ENCODE data around the gene TIPARP. TPM values are rescaled to one million over a fixed set of nuclear protein-coding genes. Genes with fewer than 3 reads are reported as not detected.
"Not testable (repeated sequence)": the region's sequence is repeated elsewhere in the genome, so short reads cannot be mapped to it uniquely, and the experiment has no call there.

TIPARP gene
- total RNA-seq, 6 experiments from 2014 or later: 10.2 to 19.5 (median 16.4) TPM

- Histone ChIP-seq H3K4me1 (no peaks in the 10 kb centered on the region), H3K27ac (no peak overlapping the region), H3K4me3 (no peak overlapping the region), H3K36me3 (no peaks in the 10 kb centered on the region), H3K27me3 (no peaks in the 10 kb centered on the region), H3K9me3 (no peaks in the 10 kb centered on the region)
- ATAC-seq (peak in 2 of 4 donors; percentile 48 to 57), DNase-seq (no peak)
- WGBS (ENCODE audit: insufficient coverage, low coverage, low lambda C conversion rate, missing lambda C conversion rate): 45% methylated on average over 6 of the region's 6 CpGs
- intact Hi-C loops (cut with DNase I): no loop called here
- TF ChIP-seq POLR2A (IDR thresholded peaks at IDR 0.05) (no peak), CTCF (IDR thresholded peaks at IDR 0.05) (no peak)
These were observed 30.5 kb upstream of the TIPARP start for GRCh38 chr3:156643729-156644389.

GRCh38 chr3:156644958-156645357 lies 29.4 kb upstream of the TIPARP start:
- H3K4me3 ChIP-seq: no peak overlapping the region
- H3K27ac ChIP-seq: no peak overlapping the region
- intact Hi-C loops (cut with DNase I): no loop called here
- no peaks in the 10 kb centered on the region for H3K36me3 ChIP-seq
- no peak for TF ChIP-seq POLR2A (IDR thresholded peaks at IDR 0.05)
- TF ChIP-seq CTCF (IDR thresholded peaks at IDR 0.05): no peak
- H3K4me1 ChIP-seq: no peaks in the 10 kb centered on the region
- DNase-seq (no peak), ATAC-seq (no peak)
- H3K27me3 ChIP-seq: no peaks in the 10 kb centered on the region
- no peaks in the 10 kb centered on the region for H3K9me3 ChIP-seq

GRCh38 chr3:156646958-156647357 lies 27.4 kb upstream of the TIPARP start:
- no peak for ATAC-seq
- no peak for TF ChIP-seq POLR2A (IDR thresholded peaks at IDR 0.05)
- no peak for TF ChIP-seq CTCF (IDR thresholded peaks at IDR 0.05)
- intact Hi-C loops (cut with DNase I): no loop called here

DNA sequence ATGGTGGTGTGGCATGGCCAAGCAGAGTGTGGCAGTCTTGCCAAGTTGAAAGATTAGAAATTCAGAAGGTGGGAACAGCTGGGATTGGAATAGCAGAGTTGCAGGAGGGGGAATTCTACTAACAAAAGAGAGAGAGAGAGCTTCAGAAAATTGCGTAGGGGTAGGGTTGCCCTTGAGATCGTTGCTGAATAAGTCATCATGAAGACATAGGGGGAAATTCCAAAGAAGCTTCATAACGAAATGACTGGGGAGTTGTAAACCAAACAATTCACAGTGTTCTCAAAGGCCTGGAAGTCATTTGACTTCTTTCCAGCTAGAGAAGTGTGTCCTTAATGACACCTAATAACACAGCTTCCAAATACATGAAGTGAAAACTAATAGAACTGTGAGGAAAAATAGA lies 26.3 kb upstream of the TIPARP start:
- 71% methylated on average over 3 of the region's 3 CpGs for WGBS (ENCODE audit: insufficient coverage, low coverage, low lambda C conversion rate, missing lambda C conversion rate)
- DNase-seq (no peak), ATAC-seq (no peak)
- H3K9me3 ChIP-seq: no peaks in the 10 kb centered on the region
- H3K36me3 ChIP-seq: no peaks in the 10 kb centered on the region
- TF ChIP-seq CTCF (IDR thresholded peaks at IDR 0.05) (no peak), POLR2A (IDR thresholded peaks at IDR 0.05) (no peak)
- H3K27me3 ChIP-seq: no peaks in the 10 kb centered on the region
- no peak overlapping the region for H3K4me3 ChIP-seq
- no peak overlapping the region for H3K27ac ChIP-seq
- no peaks in the 10 kb centered on the region for H3K4me1 ChIP-seq
- intact Hi-C loops (cut with DNase I): no loop called here

More at GRCh38 chr3:156646958-156647357, 27.4 kb upstream of the TIPARP start:
- Histone ChIP-seq H3K27me3 (no peaks in the 10 kb centered on the region), H3K9me3 (no peaks in the 10 kb centered on the region), H3K4me1 (no peaks in the 10 kb centered on the region), H3K27ac (no peak overlapping the region), H3K4me3 (no peak overlapping the region), H3K36me3 (no peaks in the 10 kb centered on the region)
- DNase-seq: no peak

- TF ChIP-seq POLR2A (IDR thresholded peaks at IDR 0.05) (no peak), CTCF (IDR thresholded peaks at IDR 0.05) (no peak)
- Histone ChIP-seq H3K27me3 (no peaks in the 10 kb centered on the region), H3K9me3 (no peaks in the 10 kb centered on the region), H3K4me1 (no peaks in the 10 kb centered on the region), H3K4me3 (no peak overlapping the region), H3K27ac (no peak overlapping the region), H3K36me3 (no peaks in the 10 kb centered on the region)
- ATAC-seq (no peak), DNase-seq (no peak)
- WGBS (ENCODE audit: insufficient coverage, low coverage, low lambda C conversion rate, missing lambda C conversion rate): 69% methylated on average over 1 of the region's 1 CpG
- intact Hi-C loops (cut with DNase I): no loop called here
These were observed 24.7 kb upstream of the TIPARP start for GRCh38 chr3:156649681-156650080.

GRCh38 chr3:156652661-156653060 lies 21.7 kb upstream of the TIPARP start:
- intact Hi-C loops (cut with DNase I); H3K9me3 ChIP-seq; H3K4me3 ChIP-seq; H3K36me3 ChIP-seq; ATAC-seq; H3K4me1 ChIP-seq; H3K27ac ChIP-seq; H3K27me3 ChIP-seq; DNase-seq: not testable (repeated sequence)
- 95% methylated on average over 2 of the region's 2 CpGs for WGBS (ENCODE audit: insufficient coverage, low coverage, low lambda C conversion rate, missing lambda C conversion rate)

Data from right lobe of liver (tissue), 6 donors.